GM11168 (cell line): Measurements from ENCODE around the gene IFRD2.
"Not testable (repeated sequence)": the region's sequence is repeated elsewhere in the genome, so short reads cannot be mapped to it uniquely, and the experiment has no call there.

Experiments
- in situ Hi-C: fragments of 300-500 bp; cut with MboI; formaldehyde crosslinking; loops from one replicate; pipeline ENCODE4 v1.12.0; 2022; ENCODE audit warnings: low sequenced_read_pairs; ENCODE audit not compliant: unreplicated experiment

IFRD2 gene

DNA sequence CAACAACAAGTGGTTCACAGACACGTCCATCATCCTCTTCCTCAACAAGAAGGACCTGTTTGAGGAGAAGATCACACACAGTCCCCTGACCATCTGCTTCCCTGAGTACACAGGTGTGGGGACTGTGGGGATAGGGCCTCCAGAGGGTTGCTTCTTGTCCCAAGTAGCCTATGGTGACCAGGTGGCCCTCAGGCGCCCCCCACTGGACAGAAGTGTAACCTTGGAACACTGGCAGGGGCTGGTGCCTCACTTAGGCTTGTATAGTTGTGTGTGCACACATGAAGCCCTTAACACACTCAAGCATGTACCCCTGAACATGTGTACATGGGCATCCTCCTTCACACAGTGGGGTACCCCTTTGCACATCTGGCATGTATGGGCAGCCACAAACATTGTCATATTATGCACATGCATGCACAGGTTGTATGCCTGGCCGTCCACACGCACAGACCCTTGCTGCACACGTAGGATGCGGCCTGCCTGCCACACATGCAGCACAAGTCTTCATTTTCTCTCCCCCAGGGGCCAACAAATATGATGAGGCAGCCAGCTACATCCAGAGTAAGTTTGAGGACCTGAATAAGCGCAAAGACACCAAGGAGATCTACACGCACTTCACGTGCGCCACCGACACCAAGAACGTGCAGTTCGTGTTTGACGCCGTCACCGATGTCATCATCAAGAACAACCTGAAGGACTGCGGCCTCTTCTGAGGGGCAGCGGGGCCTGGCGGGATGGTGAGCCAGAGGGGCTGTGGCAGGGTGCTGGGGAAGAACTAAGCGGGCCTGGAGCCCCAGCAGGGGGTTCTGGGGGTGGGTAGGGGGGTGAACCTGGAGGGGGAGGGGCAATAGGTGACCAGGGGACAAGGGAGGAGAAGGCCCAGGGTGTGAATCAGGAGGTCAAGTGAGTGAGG, 35.0 kb downstream of the IFRD2 start:
- in situ Hi-C loops: no loop called here

- in situ Hi-C loops: no loop called here
Observed at GRCh38 chr3:50255251-50255615, 37.0 kb downstream of the IFRD2 start.

GRCh38 chr3:50254577-50255250, 37.5 kb downstream of the IFRD2 start:
- in situ Hi-C loops: no loop called here

GRCh38 chr3:50251220-50251619, 41.0 kb downstream of the IFRD2 start:
- in situ Hi-C loops: no loop called here

DNA sequence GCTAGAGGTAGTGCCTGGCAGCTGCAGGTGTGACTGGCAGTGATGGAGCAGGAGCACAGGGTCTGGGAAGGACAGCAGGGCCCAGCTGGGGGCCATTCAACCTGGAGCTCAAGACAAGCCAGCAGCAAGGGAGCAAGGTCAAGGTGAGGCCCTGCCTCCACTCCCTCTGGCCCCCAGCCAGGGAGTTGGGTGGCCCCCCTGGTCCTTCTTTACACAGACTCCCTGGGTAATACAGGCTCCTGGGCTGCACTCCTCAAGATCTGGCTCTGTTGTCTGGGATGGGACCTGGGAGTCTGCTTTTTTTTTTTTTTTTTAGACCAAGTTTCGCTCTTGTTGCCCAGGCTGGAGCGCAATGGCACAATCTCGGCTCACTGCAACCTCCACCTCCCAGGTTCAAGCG, 41.7 kb downstream of the IFRD2 start:
- in situ Hi-C loops: no loop called here

- in situ Hi-C loops: no loop called here
Observed at GRCh38 chr3:50249457-50249856, 42.8 kb downstream of the IFRD2 start.

DNA sequence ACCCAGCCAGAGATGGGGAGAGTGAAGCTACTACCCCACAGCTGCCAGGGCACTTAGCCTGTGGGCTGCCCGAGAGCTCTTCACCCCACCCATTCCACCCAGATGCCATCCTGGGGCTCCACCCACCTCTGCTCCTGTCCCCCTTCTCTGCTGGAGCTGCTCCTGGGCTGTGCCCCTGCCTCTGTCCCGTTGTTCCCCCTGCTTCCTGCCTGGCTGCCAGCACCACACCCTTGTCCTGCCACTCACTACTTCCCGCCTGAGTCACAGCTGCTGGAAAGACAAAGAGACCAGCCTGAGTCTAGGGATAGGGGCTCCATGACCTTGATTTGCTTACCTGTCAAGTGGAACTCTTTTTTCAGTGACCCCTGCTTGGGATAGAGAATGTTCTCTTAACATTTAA, 43.8 kb downstream of the IFRD2 start:
- in situ Hi-C loops: no loop called here

GRCh38 chr3:50246517-50246954, 45.7 kb downstream of the IFRD2 start:
- in situ Hi-C loops: no loop called here

DNA sequence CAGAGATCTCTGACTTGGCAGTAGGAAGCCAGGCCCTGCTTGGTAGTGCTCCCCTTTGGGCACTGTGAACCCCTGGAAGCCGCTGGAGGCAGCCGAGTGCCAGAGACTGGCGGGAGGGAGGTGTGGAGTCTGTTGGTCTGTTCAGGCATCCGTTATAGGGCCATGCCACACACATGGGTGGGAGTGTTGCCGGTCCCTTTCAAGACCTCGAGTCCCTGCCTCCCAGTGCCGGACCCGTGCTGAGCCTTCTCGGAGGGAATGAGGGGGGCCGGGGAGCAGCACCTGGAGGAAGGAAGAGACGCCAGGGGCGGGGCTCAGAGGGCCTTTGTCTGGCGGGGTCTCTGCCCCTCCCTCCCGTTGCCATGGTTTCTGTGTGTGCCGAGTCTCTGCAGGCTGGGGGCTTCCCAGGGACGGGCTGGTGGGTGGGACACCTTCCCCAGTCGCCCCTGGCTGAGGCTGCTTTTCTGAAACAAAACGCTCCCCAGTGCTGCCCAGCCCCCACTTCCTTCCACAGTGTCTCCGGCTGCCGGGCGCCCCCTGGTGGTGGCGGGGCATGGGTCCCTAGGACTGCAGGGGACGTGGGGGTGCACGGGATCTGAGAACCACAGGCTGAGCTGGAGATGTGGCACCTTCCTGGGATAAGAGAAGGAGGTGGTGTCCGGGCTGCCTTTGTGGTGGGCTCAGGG, 46.3 kb downstream of the IFRD2 start:
- in situ Hi-C loops: no loop called here

DNA sequence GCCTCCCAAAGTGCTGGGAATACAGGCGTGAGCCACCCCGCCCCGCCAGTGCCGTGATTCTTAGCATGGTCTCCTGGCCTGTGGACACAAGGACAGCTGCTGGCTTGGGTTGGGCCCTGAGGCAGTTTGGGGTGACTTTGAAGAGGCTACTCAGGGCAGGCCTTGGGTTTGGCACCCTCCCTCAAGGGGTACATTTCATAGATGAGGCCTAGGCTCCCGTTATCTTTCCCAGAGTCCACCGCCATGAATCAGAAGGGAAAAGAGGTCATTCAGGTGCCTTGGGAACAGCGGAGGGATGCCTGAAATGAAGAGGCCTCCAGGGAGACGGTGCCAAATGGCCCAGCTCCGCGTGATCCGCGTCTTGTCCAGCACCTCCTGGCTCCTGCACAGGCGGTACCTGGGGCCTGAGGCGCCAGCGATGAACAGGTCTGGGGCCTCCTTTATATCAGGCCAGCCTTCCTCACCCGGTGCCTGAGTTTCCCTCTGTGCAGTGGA, 46.9 kb downstream of the IFRD2 start:
- in situ Hi-C loops: no loop called here

DNA sequence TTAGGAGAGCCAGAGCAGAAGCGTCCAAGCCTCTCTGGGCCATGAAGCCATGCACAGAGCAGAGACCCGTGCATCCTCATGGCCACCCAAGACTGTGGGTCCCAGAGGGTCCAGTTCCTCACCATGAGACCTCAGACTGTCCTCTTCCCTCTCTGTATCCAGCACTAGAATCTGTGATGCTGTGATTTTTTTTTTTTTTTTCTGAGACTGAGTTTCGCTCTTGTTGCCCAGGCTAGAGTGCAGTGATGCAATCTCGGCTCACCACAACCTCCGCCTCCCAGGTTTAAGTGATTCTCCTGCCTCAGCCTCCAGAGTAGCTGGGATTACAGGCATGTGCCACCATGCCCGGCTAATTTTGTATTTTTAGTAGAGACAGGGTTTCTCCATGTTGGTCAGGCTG, 47.4 kb downstream of the IFRD2 start:
- in situ Hi-C loops: not testable (repeated sequence)

DNA sequence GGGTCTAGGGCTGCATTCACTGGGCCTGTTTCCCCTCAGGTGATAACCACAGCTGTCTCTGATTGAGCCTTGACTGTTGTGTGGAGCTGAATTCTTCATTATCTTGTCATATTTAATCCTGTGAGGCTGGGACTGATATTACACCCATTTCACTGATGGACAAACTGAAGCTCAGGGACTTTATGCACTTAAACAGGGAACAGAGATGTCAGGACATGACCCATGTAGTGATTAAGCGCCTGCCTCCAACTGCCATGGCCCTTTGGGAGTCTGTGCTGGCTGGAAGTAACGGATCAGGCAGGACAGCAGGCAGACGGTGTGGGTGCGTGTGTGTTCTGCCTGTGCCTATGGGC, 48.7 kb downstream of the IFRD2 start:
- in situ Hi-C loops: no loop called here

GRCh38 chr3:50242851-50243542, 49.2 kb downstream of the IFRD2 start:
- in situ Hi-C loops: no loop called here

- in situ Hi-C loops: no loop called here
Observed at GRCh38 chr3:50242381-50242770, 49.9 kb downstream of the IFRD2 start.

DNA sequence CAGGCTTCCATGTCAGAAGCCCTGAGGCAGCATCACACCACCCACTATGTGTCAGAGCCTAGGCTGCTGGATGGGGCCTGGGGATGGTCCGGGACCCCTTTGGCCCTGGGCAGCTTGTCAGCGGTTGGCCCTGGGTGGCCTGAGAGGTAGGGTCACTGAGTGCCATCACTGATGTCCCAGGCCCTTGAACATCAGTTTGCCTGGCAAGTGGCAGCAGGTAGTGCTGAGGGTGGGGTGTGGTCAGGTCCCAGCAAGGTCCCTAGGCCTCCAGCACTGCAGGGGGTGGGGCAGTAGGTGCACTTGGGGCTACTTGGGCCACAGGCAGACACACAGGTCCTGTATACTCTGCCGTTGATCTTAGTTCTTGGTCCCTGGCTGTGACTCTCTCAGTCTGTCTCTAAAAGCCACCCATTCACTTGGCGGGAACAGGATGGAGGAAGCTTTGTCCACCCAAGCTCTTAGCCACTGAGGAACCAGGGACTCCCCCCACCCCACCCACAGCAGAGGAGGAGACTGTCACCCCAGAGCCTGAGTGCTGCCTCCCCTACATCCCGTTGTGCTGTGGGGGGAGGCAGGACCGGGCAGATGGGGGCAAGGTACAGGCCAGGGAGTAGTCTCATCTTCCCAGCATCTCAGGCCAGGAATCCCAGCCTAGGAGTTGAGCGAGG, 50.4 kb downstream of the IFRD2 start:
- in situ Hi-C loops: no loop called here

GRCh38 chr3:50241163-50241562, 51.1 kb downstream of the IFRD2 start:
- in situ Hi-C loops: no loop called here

GRCh38 chr3:50239649-50240048, 52.6 kb downstream of the IFRD2 start:
- in situ Hi-C loops: no loop called here

- in situ Hi-C loops: no loop called here
Observed at GRCh38 chr3:50238549-50239026, 53.6 kb downstream of the IFRD2 start.

GRCh38 chr3:50237754-50238548, 54.3 kb downstream of the IFRD2 start:
- in situ Hi-C loops: no loop called here
